PC-3 (cell line): Measurements from ENCODE around the gene CHST3.

ENCODE experiments used
- CTCF ChIP-seq: fragments of 300-600 bp; sonication (generic); conservative IDR thresholded peaks from 2 replicates; pipeline ENCODE4 v1.5.1; 2017; ENCODE audit warnings: antibody characterized with exemption, low read depth, mild to moderate bottlenecking, low read length
- EZH2 ChIP-seq: fragments of 300-600 bp; sonication (generic); IDR thresholded peaks from one replicate; pipeline ENCODE4 v1.6.1; 2017; ENCODE audit warnings: antibody characterized with exemption, mild to moderate bottlenecking, low read length; ENCODE audit not compliant: unreplicated experiment
- EZH2phosphoT487 ChIP-seq: fragments of 300-600 bp; sonication (generic); IDR thresholded peaks from 2 replicates; pipeline ENCODE4 v1.6.1; 2018; ENCODE audit warnings: mild to moderate bottlenecking, antibody characterized with exemption, low read length, borderline replicate concordance

GRCh38 chr10:71999360-72000072, 35.3 kb downstream of the CHST3 start:
- TF ChIP-seq CTCF: no peak
- TF ChIP-seq EZH2phosphoT487: no peak
- TF ChIP-seq EZH2: no peak
